NT2/D1 (cell line): ENCODE data around the gene EGLN2.

Source experiments
- DNase-seq: peaks from one replicate; pipeline ENCODE4 v3.0.0-alpha.2; 2011; ENCODE audit warnings: low read depth, low spot score
- H3K27me3 ChIP-seq: 2 replicates; pipeline ENCODE4 v1.6.0; 2011; ENCODE audit warnings: mild to moderate bottlenecking; ENCODE audit not compliant: insufficient read length, insufficient read depth
- H3K36me3 ChIP-seq: 2 replicates; pipeline ENCODE4 v1.6.1; 2011; ENCODE audit warnings: mild to moderate bottlenecking, low read length, mixed read lengths; ENCODE audit not compliant: insufficient read depth, insufficient read length
- H3K4me1 ChIP-seq: 2 replicates; pipeline ENCODE4 v1.5.1; 2011; ENCODE audit not compliant: insufficient read depth, insufficient read length
- H3K4me3 ChIP-seq: 2 replicates; pipeline ENCODE4 v1.5.1; 2011; ENCODE audit warnings: low read depth; ENCODE audit not compliant: insufficient read length
- H3K9ac ChIP-seq: 2 replicates; pipeline ENCODE4 v1.6.0; 2011; ENCODE audit warnings: low read depth; ENCODE audit not compliant: insufficient read length
- H3K9me3 ChIP-seq: 2 replicates; pipeline ENCODE4 v1.5.1; 2011; ENCODE audit warnings: mild to moderate bottlenecking, low read length; ENCODE audit not compliant: insufficient read depth
- SUZ12 ChIP-seq: IDR thresholded peaks from 2 replicates; pipeline ENCODE4 v1.6.1; 2011; ENCODE audit not compliant: insufficient read length, insufficient read depth; ENCODE audit errors: extremely low read depth
- YY1 ChIP-seq: IDR thresholded peaks from 2 replicates; pipeline ENCODE4 v1.6.1; 2011; ENCODE audit not compliant: insufficient read length, insufficient read depth
- ZNF274 ChIP-seq: IDR thresholded peaks from 2 replicates; pipeline ENCODE4 v1.6.1; 2011; ENCODE audit warnings: mild to moderate bottlenecking, low read depth, low read length

Gene EGLN2

DNA sequence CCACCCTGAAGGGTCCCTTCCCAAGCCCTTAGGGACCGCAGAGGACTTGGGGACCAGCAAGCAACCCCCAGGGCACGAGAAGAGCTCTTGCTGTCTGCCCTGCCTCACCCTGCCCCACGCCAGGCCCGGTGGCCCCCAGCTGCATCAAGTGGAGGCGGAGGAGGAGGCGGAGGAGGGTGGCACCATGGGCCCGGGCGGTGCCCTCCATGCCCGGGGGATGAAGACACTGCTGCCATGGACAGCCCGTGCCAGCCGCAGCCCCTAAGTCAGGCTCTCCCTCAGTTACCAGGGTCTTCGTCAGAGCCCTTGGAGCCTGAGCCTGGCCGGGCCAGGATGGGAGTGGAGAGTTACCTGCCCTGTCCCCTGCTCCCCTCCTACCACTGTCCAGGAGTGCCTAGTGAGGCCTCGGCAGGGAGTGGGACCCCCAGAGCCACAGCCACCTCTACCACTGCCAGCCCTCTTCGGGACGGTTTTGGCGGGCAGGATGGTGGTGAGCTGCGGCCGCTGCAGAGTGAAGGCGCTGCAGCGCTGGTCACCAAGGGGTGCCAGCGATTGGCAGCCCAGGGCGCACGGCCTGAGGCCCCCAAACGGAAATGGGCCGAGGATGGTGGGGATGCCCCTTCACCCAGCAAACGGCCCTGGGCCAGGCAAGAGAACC lies 1.5 kb downstream of the EGLN2 start:
- Histone ChIP-seq H3K9ac (peak overlapping the region; percentile 85), H3K27me3 (no peaks in the 10 kb centered on the region), H3K36me3 (peaks cover 51% of the 10 kb centered on the region), H3K4me3 (peak overlapping the region; percentile 71), H3K4me1 (peaks cover 33% of the 10 kb centered on the region), H3K9me3 (no peaks in the 10 kb centered on the region)
- DNase-seq, result no peak
- TF ChIP-seq ZNF274 (no peak), YY1 (no peak), SUZ12 (no peak)

DNA sequence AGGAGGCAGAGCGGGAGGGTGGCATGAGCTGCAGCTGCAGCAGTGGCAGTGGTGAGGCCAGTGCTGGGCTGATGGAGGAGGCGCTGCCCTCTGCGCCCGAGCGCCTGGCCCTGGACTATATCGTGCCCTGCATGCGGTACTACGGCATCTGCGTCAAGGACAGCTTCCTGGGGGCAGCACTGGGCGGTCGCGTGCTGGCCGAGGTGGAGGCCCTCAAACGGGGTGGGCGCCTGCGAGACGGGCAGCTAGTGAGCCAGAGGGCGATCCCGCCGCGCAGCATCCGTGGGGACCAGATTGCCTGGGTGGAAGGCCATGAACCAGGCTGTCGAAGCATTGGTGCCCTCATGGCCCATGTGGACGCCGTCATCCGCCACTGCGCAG lies 2.0 kb downstream of the EGLN2 start:
- no peaks in the 10 kb centered on the region for H3K9me3 ChIP-seq
- TF ChIP-seq YY1, result no peak
- no peak for TF ChIP-seq ZNF274
- no peak for TF ChIP-seq SUZ12
- peaks cover 33% of the 10 kb centered on the region for H3K4me1 ChIP-seq
- peaks cover 55% of the 10 kb centered on the region for H3K36me3 ChIP-seq
- no peak for DNase-seq
- no peaks in the 10 kb centered on the region for H3K27me3 ChIP-seq
- H3K9ac ChIP-seq, result peak overlapping the region; percentile 70
- H3K4me3 ChIP-seq, result peak overlapping the region; percentile 71

DNA sequence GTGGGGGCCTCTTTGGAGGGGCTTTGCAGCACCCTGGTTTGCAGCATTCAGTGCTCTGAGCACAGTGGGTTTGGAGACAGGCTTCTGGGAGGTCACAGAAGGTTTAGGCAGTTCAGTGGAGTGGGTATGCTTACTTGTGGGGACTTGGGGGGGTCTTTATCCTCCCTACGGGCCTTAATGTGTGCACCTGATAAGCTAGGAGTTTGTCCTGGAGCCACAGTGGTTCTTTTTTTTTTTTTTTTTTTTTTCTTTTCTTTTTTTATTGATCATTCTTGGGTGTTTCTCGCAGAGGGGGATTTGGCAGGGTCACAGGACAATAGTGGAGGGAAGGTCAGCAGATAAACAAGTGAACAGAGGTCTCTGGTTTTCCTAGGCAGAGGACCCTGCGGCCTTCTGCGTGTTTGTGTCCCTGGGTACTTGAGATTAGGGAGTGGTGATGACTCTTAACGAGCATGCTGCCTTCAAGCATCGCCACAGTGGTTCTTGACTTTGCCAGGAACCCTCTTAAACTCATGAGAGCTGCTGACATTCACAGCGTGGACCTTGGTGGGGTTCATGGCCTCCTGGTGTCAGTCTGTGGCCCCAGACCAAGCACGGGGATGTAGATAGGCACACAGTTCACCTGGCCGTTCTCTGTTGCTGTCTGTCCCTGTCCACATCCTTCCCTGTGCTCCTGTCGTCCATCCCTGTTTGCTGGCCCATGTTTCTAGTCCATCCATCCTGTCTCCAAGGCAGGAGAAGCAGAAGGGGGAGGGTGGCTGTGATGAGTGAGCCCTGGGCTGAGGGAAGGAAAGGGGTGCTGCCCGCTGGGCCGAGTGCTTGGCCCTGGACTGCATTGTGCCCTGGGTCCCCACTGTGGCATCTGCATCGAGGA lies 2.7 kb downstream of the EGLN2 start:
- H3K4me1 ChIP-seq, result peaks cover 35% of the 10 kb centered on the region
- TF ChIP-seq YY1, result no peak
- peak overlapping the region; percentile 70 for H3K9ac ChIP-seq
- no peak for DNase-seq
- H3K4me3 ChIP-seq, result peak overlapping the region; percentile 71
- H3K9me3 ChIP-seq, result no peaks in the 10 kb centered on the region
- peaks cover 55% of the 10 kb centered on the region for H3K36me3 ChIP-seq
- no peaks in the 10 kb centered on the region for H3K27me3 ChIP-seq

DNA sequence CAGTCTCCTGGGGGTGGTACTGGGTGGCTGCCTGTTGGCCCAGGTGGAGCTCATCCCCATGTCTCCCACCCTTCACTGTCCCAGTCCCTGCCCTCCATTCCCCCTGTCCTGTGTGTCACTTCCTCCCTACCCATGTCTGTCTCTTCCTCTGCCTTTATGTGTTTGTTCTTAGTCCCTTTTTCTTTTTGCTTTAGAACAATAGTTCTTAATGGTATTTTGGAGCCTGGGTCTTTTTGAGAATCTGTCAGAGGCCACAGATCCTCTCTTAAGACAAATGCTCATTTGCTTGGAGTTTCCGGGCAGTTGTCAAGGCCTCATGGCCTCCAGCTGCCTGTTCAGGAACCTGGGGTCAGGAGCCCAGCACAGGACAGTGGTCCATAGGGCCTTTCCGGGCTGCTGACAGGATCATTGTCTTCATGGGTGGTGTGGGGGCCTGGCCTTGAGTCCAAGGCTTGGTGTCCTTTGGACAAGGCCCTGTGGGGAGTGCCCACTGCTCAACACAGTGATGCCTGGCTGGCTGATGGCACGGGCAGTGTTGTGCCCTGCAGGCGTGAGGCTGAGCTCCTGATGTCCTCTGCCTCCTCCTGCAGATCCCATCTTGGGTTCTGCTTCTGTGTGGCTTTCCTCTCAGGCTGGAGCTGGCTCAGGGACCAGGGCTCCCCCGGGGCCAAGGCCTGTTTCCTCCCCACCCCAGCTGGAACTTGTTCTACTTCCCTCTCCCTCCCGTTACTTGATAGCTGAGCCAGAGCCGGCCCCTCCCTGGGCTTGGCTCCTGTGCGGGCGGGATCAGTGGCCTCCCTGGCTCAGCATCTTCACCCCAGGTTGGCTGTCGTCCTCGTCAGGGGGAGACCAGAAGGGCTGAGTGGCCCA lies 3.5 kb downstream of the EGLN2 start:
- Histone ChIP-seq H3K9me3 (no peaks in the 10 kb centered on the region), H3K4me1 (peaks cover 40% of the 10 kb centered on the region), H3K36me3 (peaks cover 61% of the 10 kb centered on the region), H3K27me3 (no peaks in the 10 kb centered on the region), H3K4me3 (peak overlapping the region; percentile 8), H3K9ac (peak overlapping the region; percentile 23)
- DNase-seq, result no peak
- TF ChIP-seq SUZ12, result no peak
- TF ChIP-seq YY1, result no peak
- TF ChIP-seq ZNF274, result no peak

DNA sequence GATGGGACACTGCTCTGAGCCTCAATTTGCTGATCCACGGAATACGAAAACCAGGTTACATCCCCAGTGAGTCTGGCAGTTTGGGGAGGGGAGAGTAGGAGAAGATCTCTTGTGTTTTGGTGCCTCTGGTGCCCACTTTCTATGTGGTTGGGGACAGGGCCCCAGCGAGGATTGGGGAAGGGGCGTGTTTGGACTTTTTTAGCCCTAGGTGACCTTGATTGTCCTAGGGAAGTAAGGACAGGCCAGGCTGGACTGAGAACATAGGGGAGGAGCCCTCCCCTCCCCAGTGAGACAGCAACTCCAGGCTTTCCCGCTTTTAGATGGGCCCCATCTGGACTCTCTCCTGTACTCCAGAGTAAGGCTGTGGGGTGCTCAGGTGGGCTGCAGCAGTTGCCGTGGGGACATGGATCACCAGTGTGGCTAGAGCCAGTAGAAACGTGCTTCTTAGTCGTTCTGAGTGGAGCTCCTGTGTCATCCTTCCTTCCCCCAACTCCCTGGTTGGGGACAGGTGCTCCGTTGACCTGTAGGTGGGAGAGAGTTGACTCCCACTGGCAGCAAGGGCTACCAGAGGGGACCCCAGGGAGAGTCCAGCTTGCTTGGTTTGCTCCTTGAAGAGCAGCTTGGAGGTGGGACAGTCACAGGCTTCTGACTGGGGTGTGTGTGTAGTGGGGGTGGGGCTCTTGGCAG lies 4.3 kb downstream of the EGLN2 start:
- Histone ChIP-seq H3K4me1 (peaks cover 41% of the 10 kb centered on the region), H3K9ac (peak overlapping the region; percentile 25), H3K9me3 (no peaks in the 10 kb centered on the region), H3K4me3 (no peak overlapping the region), H3K27me3 (no peaks in the 10 kb centered on the region), H3K36me3 (peaks cover 68% of the 10 kb centered on the region)
- TF ChIP-seq YY1 (no peak), SUZ12 (no peak), ZNF274 (no peak)
- no peak for DNase-seq

DNA sequence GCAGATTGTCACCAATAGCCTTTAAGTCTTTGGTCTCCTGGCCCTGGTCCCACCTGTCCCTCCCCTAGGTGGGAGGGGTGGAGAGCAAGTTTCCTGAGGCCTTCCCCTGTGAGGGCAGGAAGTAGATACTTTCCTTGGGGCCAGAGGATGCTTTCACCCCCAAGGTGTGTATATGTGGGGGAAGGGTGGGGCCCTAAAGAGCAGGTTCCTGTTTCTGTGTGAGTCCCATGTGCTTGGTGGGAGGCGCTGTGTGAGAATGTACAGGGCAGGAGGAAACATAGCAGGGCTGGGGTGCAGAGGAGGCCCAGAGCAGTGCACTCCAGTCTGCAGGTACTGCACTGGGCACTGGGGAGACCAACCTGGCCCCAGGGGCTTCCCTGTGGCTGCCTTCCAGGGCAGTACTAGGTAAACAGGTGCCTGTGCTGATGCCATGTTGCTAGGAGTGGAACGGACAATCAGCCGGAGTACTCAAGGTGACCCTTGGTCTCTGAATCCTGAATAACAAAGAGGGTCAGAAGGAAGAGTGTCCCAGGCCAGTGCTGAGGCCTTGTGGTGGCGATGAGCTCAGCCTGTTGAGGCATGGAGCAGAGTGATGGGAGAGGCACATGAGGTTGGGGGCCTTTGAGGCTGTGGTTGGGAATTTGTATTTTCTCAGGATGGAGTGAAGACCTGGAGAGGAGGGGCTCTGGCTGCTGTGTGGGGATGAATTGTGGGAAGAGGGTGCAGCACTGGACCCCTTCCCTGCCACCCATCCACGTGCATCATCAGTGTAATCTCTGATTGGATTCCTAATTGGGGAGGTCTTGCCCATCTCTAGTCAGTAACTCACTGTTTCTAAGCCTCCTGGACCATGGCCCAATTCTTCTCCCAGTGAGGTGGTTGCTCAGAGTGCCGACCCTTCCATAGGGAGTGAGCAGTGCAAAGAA lies 5.1 kb downstream of the EGLN2 start:
- Histone ChIP-seq H3K9me3 (no peaks in the 10 kb centered on the region), H3K4me3 (no peak overlapping the region), H3K4me1 (peaks cover 41% of the 10 kb centered on the region), H3K27me3 (no peaks in the 10 kb centered on the region), H3K9ac (no peak overlapping the region), H3K36me3 (peaks cover 77% of the 10 kb centered on the region)
- DNase-seq, result no peak
- no peak for TF ChIP-seq SUZ12
- no peak for TF ChIP-seq ZNF274
- no peak for TF ChIP-seq YY1
